GM10266 (cell line): ENCODE measurements around the gene OR13J1.
"Not testable (repeated sequence)": the region's sequence is repeated elsewhere in the genome, so short reads cannot be mapped to it uniquely, and the experiment has no call there.

Experiments used
- DNase-seq: peaks from one replicate; pipeline ENCODE4 v3.0.0; 2012; ENCODE audit errors: extremely low spot score
- TF ChIP-seq, protein P1 (sequence below): IDR thresholded peaks from 2 replicates; pipeline ENCODE4 v1.5.1; 2012; ENCODE audit warnings: mild to moderate bottlenecking, low read depth; ENCODE audit not compliant: control insufficient read depth, insufficient read depth; ENCODE audit errors: missing control alignments

Gene OR13J1

DNA sequence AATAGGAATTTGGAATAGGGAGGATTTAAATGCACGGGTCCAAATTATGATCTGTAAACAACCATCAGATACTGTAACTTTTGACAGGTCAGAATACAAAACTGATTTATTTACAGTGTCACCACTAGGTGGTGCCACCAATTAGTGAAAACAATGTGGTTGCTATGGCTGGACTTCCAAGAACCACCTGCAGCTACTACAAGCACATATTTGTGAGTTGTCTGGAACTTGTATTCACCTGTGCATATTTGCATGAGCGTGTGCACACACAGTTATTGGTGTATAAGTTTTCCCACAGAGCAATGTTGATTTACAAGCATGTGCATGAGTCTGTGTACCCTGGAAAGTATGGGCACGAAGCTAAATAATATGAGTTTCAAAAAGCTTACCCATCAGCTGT, 32.8 kb upstream of the OR13J1 start:
- peak; percentile 69 for DNase-seq
- TF ChIP-seq, protein P1, sequence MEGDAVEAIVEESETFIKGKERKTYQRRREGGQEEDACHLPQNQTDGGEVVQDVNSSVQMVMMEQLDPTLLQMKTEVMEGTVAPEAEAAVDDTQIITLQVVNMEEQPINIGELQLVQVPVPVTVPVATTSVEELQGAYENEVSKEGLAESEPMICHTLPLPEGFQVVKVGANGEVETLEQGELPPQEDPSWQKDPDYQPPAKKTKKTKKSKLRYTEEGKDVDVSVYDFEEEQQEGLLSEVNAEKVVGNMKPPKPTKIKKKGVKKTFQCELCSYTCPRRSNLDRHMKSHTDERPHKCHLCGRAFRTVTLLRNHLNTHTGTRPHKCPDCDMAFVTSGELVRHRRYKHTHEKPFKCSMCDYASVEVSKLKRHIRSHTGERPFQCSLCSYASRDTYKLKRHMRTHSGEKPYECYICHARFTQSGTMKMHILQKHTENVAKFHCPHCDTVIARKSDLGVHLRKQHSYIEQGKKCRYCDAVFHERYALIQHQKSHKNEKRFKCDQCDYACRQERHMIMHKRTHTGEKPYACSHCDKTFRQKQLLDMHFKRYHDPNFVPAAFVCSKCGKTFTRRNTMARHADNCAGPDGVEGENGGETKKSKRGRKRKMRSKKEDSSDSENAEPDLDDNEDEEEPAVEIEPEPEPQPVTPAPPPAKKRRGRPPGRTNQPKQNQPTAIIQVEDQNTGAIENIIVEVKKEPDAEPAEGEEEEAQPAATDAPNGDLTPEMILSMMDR = peak; percentile 75

DNA sequence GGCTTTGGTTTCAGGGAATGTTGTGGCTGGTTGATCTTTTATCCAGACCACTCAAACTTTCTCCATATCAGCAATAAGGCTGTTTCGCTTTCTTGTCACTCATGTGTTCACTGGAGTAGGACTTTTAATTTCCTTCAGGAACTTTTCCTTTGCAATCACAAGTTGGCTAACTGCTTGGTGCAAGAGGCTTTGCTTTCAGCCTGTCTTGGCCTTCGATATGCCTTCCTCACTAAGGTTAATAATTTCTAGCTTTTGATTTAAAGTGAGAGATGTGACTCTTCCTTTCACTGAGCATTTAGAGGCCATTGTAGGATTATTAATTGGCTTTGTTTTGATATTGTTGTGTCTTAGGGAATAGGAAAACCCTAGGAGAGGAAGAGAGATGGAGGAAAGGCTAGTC, 28.8 kb upstream of the OR13J1 start:
- TF ChIP-seq, protein P1 = no peak

DNA sequence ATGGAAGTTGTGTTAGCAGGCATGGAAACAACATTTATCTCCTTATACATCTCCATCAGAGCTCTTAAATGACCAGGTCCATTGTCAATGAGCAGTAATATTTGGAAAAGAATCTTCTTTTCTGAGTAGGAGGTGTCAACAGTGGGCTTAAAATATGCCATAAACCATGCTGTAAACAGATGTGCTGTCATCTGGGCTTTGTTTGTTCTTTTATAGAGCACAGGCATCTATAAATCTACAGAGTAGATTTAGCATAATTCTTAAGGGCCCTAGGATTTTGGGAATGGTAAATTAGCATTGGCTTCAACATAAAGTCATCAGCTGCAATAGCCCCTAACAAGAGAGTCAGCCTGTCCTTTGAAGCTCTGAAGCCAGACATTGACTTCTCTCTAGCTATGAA, 28.1 kb upstream of the OR13J1 start:
- DNase-seq = no peak
- TF ChIP-seq, protein P1 = no peak

More for the DNA sequence above, 28.8 kb upstream of the OR13J1 start:
- no peak for DNase-seq

DNA sequence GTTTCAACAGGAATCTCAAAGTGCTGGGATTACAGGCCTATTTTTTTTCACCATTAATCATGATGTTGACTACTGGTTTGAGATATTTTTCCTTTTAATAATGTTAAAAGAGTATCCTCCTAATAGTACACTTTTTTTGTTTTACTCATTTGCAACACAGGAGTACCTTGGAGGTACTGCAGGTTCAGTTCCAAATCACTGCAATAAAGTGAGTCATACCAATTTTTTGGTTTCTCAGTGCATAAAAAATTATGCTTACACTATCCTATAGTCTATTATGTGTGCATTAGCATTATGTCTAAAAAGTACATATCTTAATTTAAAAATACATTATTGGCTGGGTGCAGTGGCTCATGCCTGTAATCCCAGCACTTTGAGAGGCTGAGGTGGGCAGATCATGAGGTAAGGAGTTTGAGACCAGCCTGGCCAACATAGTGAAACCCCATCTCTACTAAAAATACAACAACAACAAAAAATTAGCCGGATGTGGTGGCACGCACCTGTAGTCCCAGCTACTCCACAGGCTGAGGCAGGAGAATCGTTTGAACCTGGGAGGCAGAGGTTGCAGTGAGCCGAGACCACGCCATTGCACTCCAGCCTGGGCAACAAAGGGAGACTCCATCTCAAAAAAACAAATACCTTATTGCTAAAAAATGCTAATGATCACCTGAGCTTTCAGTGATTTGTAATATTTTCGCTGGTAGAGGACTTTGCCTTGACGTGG, 27.3 kb upstream of the OR13J1 start:
- DNase-seq = not testable (repeated sequence)

DNA sequence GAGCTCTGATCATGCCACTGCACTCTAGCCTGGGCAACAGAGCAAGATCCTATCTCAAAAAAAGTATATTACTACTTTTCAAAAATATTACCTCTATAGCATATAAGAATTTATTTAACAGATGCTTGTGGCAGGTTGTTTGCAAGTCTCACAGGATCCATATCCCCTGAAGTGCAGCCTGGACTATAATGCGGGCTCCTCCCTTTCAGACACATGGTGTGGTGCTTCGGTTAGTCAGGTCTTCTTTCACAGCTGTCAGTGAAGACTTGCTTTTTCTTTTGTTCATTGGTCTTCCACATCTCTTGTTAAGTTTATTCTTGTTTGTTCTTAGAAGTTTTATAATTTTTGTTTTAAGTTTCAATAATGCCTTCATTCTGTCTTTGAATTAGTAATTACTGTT, 26.4 kb upstream of the OR13J1 start:
- TF ChIP-seq, protein P1 = no peak
- no peak for DNase-seq

DNA sequence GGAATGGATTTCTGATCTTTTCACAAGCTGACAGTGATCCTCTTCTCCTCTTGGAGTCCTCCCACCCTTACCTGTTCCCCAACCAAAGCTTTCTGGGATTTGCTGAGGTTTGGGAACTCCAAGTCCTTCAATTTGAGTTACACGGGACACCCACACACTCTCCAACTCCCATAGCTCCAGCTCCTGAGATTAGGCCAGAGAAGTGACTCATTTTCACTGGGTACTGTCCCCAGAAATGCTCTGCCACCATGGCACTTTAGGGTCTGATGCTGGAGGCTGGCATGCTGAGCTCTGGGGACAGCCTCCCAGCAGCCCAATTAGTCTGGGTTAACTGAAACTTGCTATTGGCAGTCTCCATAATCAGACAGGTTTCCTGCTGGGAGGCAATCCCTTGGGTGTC, 21.9 kb upstream of the OR13J1 start:
- DNase-seq = no peak
- TF ChIP-seq, protein P1 = no peak

DNA sequence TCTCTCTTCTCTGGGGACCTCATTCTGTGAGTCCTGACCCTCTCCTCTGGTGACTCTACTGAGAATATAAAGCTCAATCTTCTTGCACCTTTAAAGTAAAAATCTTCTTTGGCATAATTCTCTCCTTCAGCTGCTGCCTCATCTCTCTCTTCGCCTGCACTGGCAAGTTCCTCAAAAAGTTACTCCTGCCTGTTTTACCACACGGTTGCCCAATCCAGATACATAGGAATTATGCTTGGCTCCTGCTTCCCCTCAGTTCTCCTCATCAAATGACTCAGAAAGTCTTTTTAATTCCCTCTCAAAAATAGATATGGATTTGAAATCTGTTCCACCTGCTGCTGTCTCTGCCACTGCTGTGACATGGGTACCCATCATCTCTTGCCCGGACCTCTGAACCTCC, 21.4 kb upstream of the OR13J1 start:
- DNase-seq = no peak
- TF ChIP-seq, protein P1 = no peak

DNA sequence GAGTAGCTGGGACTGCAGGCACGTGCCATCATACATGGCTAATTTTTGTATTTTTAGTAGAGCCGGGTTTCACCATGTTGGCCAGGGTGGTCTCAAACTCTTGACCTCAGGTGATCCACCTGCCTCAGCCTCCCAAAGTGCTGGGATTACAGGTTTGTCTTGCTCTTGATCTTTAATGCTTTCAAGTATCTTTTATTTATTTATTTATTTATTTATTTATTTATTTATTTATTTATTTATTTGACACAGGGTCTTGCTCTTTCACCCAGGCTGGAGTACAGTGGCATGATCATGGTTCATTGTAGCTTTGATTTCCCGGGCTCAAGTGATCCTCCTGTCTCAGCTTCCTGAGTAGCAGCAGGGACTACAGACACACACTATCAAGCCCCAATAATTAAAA, 14.7 kb upstream of the OR13J1 start:
- DNase-seq = not testable (repeated sequence)
